ENCODE measurements around the gene TECPR1.

The TECPR1 gene

GRCh38 chr7:98205162-98205845 lies 46.7 kb downstream of the TECPR1 start:
- Histone ChIP-seq H3K4me3 (ENCODE audit: low read depth, low read length, poor library complexity, severe bottlenecking) (no peak overlapping the region), H3K27ac (ENCODE audit: low read depth, low read length, poor library complexity, severe bottlenecking) (no peak overlapping the region), H3K4me2 (ENCODE audit: low read length) (no peak overlapping the region), H3K9me3 (ENCODE audit: low read length) (no peaks in the 10 kb centered on the region), H3K9ac (ENCODE audit: low read length) (no peak overlapping the region), H3K27me3 (ENCODE audit: insufficient read depth, low read length) (no peaks in the 10 kb centered on the region; the same call in 1 of the 2 replicates), H3F3A (ENCODE audit: insufficient read depth, low read length) (0 out of 2 replicates have a peak, but pooled peaks cover 3% of the 10 kb centered on the region), H3K79me2 (ENCODE audit: insufficient read depth, low read length) (no peaks in the 10 kb centered on the region), H3K4me1 (ENCODE audit: insufficient read depth, low read length, severe bottlenecking) (peaks cover 38% of the 10 kb centered on the region), H3K36me3 (ENCODE audit: insufficient read depth, low read length) (peaks cover 33% of the 10 kb centered on the region), H4K20me1 (ENCODE audit: insufficient read depth, low read length) (no peaks in the 10 kb centered on the region), H2AFZ (ENCODE audit: low read length) (no peak overlapping the region), H3K9me2 (ENCODE audit: low read depth, low read length) (no peaks in the 10 kb centered on the region)
- no peak for TF ChIP-seq EZH2 (IDR thresholded peaks at IDR 0.05; ENCODE audit: borderline replicate concordance, low read length)
- no peak for TF ChIP-seq CTCF (IDR thresholded peaks at IDR 0.05; ENCODE audit: low read length)

DNA sequence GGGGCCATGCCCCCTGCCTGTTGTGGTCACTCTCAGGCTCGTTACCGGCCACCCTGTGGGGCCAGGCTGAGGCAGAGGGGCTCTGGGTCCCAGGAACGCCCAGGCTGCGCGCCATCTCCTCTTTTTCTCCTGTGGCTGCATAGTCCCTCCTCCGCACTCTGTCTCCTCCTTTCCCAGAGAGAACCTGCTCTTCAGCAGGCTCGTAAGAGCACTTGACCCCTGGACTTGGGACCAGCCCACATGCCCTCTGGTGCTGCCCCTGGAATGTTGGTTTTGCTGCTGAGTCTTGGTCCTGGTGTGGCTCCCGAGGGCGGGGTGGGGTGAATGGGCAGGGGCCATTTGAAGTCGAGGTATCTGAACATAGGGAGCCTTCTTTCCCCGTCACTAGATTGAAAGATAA lies 47.4 kb downstream of the TECPR1 start:
- no peaks in the 10 kb centered on the region for H4K20me1 ChIP-seq (ENCODE audit: insufficient read depth, low read length)

DNA sequence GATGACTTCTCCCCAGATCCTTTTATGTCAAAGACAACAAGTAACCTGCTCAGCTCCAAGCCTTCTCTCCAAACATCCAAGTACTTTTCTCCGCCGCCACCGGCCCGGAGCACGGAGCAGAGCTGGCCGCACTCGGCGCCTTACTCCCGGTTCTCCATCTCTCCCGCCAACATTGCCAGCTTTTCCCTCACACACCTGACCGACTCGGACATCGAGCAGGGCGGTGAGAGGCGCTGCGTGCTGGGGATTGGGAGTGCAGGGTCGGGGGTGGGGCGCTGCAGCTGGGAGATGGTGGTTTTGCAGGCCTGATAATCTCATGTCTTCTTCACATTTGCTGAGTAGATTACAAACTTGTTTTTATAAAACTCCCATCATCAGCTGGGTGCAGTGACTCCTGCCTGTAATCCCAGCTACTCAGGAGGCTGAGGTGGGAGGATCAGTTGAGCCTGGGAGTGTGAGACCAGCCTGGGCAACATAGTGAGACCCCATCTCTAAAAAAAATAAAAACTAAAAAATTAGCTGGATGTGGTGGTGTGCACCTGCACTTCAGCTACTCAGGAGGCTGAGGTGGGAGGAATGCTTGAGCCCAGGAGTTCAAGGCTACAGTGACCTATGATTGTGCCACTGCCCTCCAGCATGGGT lies 47.9 kb downstream of the TECPR1 start:
- Histone ChIP-seq H3K9ac (ENCODE audit: low read length) (no peak overlapping the region), H4K20me1 (ENCODE audit: insufficient read depth, low read length) (no peaks in the 10 kb centered on the region), H3K9me2 (ENCODE audit: low read depth, low read length) (no peaks in the 10 kb centered on the region), H3K9me3 (ENCODE audit: low read length) (no peaks in the 10 kb centered on the region), H3K4me2 (ENCODE audit: low read length) (no peak overlapping the region), H3K27me3 (ENCODE audit: insufficient read depth, low read length) (no peaks in the 10 kb centered on the region), H3K79me2 (ENCODE audit: insufficient read depth, low read length) (no peaks in the 10 kb centered on the region), H2AFZ (ENCODE audit: low read length) (no peak overlapping the region), H3K27ac (ENCODE audit: low read depth, low read length, poor library complexity, severe bottlenecking) (no peak overlapping the region), H3F3A (ENCODE audit: insufficient read depth, low read length) (no peaks in the 10 kb centered on the region), H3K4me3 (ENCODE audit: low read depth, low read length, poor library complexity, severe bottlenecking) (no peak overlapping the region), H3K4me1 (ENCODE audit: insufficient read depth, low read length, severe bottlenecking) (peaks cover 45% of the 10 kb centered on the region), H3K36me3 (ENCODE audit: insufficient read depth, low read length) (peaks cover 38% of the 10 kb centered on the region)
- no peak for TF ChIP-seq CTCF (IDR thresholded peaks at IDR 0.05; ENCODE audit: low read length)

More for the DNA sequence above, 47.4 kb downstream of the TECPR1 start:
- Histone ChIP-seq H3K36me3 (ENCODE audit: insufficient read depth, low read length) (peaks cover 33% of the 10 kb centered on the region), H3K4me2 (ENCODE audit: low read length) (no peak overlapping the region), H3K4me3 (ENCODE audit: low read depth, low read length, poor library complexity, severe bottlenecking) (no peak overlapping the region), H3K27ac (ENCODE audit: low read depth, low read length, poor library complexity, severe bottlenecking) (no peak overlapping the region), H3K9me2 (ENCODE audit: low read depth, low read length) (no peaks in the 10 kb centered on the region), H3F3A (ENCODE audit: insufficient read depth, low read length) (0 out of 2 replicates have a peak, but pooled peaks cover under 1% of the 10 kb centered on the region), H3K79me2 (ENCODE audit: insufficient read depth, low read length) (no peaks in the 10 kb centered on the region), H3K9me3 (ENCODE audit: low read length) (no peaks in the 10 kb centered on the region), H3K9ac (ENCODE audit: low read length) (no peak overlapping the region), H3K27me3 (ENCODE audit: insufficient read depth, low read length) (no peaks in the 10 kb centered on the region), H2AFZ (ENCODE audit: low read length) (no peak overlapping the region), H3K4me1 (ENCODE audit: insufficient read depth, low read length, severe bottlenecking) (peaks cover 44% of the 10 kb centered on the region)
- no peak for TF ChIP-seq EZH2 (IDR thresholded peaks at IDR 0.05; ENCODE audit: borderline replicate concordance, low read length)
- no peak for TF ChIP-seq CTCF (IDR thresholded peaks at IDR 0.05; ENCODE audit: low read length)
